Cardiac septum (tissue), 1 donor: ENCODE measurements around the gene GRIP1. TPM values are rescaled to one million over a fixed set of nuclear protein-coding genes. Genes with fewer than 3 reads are reported as not detected.

Experiments used
- DNase-seq: peaks from one replicate; pipeline ENCODE4 v3.0.0-alpha.2; 2020; ENCODE audit warnings: low spot score
- intact Hi-C: fragments of 100-400 bp; cut with DNase I; formaldehyde crosslinking; loops from one replicate; pipeline ENCODE4 v1.14.0; 2022
- total RNA-seq: library from RNA; stranded (reverse); fragmentation: NEBNext Ultra II Directional; extraction: Animal tissue kit (Norgen Biotek cat#: 25700); gene quantifications from one replicate; pipeline ENCODE4 v1.2.1, GENCODE V29; 2021
- donor health status: DM: no; HTN: no; CAD: no.

GRIP1 gene
- total RNA-seq, 1 donor from 2014 or later: 0.81 TPM

DNA sequence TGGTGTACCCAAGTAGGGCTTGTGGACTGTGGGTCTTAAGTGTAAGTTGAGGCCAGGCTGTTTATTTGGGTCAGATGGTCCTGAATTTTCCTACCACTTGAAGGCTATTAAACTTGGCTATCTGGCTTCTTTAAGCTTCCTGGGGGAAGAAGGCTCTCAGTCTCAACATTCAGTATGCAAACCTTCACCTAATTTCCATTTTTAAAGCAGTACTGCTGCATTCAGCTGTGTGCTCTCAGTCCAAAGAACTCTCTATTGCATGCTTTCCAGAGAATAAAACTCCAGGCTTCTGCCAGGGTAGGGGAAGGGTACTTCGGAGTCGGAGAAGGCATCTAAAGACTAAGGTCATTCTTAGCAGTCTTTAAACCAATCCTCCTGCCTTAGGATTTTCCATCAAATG is 252.2 kb downstream of the GRIP1 start:
- DNase-seq: no peak
- intact Hi-C loops: no loop called here

- DNase-seq: no peak
- intact Hi-C loops: no loop called here
These were observed 255.6 kb downstream of the GRIP1 start for GRCh38 chr12:66423266-66423665.

- intact Hi-C loops: no loop called here
- DNase-seq: no peak
These were observed 260.0 kb downstream of the GRIP1 start for GRCh38 chr12:66418908-66419307.

DNA sequence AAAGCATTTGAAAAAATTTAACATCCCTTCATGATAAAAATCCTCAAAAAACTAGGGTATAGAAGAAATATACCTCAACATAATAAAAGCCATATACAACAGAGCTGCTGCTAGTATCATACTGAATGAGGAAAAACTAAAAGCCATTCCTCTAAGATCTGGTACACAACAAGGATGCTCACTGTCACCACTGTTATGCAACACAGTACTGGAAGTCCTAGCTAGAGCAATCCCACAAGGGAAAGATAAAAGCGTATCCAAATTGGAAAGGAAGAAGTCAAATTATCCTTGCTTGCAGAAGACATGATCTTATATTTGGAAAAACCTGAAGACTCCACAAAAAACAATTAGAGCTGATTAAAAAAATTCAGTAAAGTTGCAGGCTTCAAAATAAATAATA is 261.7 kb downstream of the GRIP1 start:
- intact Hi-C loops: no loop called here
- DNase-seq: no peak

GRCh38 chr12:66409195-66409871 is 269.5 kb downstream of the GRIP1 start:
- DNase-seq: no peak
- intact Hi-C loops: loop anchor here (5.0 to 10.0 kb wide), 2 partner anchors 132 to 265 kb away; no protein-coding TSS in a partner anchor

- no peak for DNase-seq
- intact Hi-C loops: loop anchor here (5.0 to 10.0 kb wide), 2 partner anchors 128 to 261 kb away; no protein-coding TSS in a partner anchor
These were observed 273.5 kb downstream of the GRIP1 start for GRCh38 chr12:66405395-66405794.

DNA sequence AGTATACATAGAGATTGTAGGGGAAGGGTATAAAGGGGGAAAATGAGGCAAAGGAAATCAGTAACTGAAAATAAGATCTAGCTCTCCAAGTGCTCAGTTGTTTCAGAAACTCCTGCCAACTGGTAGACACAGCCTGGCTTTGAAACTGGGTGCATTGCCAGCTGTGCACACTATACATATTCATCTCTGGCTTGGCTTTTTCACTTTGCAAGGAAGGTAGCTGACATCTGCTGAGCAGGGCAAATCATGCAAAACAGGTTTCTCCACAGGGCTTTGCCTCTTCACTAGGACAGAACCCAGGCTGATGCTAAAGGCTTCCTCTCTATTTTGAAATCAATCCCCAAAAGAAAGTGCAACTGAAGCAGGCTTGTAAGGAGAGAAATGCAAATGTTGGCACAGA is 275.1 kb downstream of the GRIP1 start:
- DNase-seq: no peak
- intact Hi-C loops: loop anchor here (10.0 kb wide), 1 partner anchor 259 kb away; no protein-coding TSS in a partner anchor

GRCh38 chr12:66399911-66400306 is 279.0 kb downstream of the GRIP1 start:
- intact Hi-C loops: loop anchor here (10.0 kb wide), 1 partner anchor 255 kb away; no protein-coding TSS in a partner anchor
- no peak for DNase-seq

DNA sequence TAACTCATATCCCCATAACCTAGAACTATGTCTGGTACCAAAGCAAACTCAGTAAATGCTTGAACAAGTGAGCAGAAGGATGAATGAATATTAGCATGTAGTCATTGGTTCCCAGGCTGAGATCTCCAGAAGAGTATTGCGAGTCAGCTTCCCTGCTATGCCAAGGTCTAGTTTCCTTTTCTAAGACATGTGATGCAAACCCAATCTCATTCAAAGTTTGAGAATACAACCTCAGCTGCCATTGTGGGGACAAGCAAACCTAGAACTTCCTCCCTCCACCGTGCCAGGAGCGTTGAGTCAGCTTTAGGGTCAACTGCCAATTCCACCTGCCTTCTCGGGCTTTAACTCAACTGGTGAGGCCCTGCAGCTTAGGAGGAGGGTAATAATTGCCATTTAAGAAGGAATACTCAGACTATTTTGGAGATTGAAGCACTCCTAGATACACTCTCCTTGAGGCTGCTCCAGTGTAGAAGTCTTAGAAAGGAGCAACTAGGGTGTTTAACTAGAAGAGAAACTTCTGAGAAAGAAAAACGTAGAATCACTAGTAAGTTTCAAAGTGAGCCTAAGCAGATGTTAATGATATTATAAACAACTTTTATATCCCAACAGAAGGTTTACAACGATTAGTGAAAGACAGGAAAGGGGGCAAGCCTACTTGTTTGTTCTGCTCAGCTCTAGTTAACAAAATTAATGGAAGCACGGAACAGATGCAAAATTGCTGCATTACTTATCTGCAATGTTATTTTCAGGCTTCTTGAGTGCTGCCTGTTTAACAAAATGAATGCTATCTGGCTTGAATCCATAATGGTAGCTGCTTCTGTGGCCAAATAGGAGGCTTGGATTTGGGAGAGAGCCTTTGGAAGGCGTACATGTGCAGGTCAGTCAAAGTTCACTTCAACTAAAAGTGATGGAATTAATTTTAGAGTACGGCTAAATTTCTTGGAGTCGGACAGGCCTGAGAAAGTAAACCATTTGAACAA is 279.7 kb downstream of the GRIP1 start:
- no peak for DNase-seq
- intact Hi-C loops: no loop called here

GRCh38 chr12:66397574-66398290 is 281.1 kb downstream of the GRIP1 start:
- DNase-seq: no peak
- intact Hi-C loops: no loop called here

DNA sequence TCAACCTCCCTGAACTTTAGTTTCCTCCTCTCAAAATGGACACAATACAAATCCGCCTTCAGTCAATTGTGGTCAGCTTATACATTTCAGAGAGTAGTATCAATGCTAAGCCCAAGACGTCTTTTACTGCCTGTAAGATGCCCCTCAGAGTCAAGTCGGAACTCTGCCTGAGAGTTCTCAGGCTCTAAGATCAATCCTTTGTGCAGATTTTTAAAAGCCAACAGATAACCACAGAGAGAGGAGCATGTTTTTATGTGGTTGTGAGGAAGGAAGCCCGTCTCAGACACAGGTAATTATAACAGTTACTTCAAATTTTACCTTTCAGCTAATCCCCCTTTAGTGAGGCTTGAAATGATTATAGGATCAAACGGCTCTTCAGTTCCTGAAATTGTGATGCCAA is 285.0 kb downstream of the GRIP1 start:
- no peak for DNase-seq
- intact Hi-C loops: no loop called here

DNA sequence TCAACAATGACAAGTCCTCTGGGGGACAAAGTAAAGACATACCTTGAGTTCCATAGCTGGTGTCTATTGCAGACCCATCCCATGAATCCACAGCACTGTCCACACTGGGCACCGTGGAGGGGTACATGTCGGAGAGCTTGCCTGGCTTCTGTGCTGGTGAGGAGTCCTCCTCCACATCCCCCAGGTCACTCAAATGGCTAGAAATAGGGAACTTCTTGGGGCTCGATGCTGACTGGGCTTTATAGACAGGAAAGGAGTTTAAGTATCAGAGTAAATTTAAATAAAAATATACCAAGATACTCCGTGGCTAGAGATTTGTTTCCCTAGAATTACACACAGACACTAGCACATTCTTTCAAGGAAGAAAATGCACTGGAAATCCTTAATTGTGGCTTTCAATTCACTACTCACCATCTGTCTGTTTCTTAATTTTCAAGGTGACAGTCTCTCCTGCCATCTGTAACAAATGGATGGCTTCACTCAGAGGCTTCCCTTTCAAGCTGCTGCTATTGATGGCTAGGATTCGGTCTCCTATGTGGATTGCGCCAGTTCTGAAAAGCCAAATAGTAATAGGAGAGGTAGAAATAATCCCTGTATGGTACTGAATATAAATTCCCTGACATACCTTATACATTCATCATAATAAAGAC is 286.5 kb downstream of the GRIP1 start:
- DNase-seq: no peak
- intact Hi-C loops: no loop called here

- intact Hi-C loops: no loop called here
- DNase-seq: no peak
These were observed 290.4 kb downstream of the GRIP1 start for GRCh38 chr12:66388517-66388916.

GRCh38 chr12:66387117-66387516 is 291.8 kb downstream of the GRIP1 start:
- intact Hi-C loops: no loop called here

GRCh38 chr12:66380769-66381535 is 297.9 kb downstream of the GRIP1 start:
- intact Hi-C loops: no loop called here
- no peak for DNase-seq

More at GRCh38 chr12:66387117-66387516, 291.8 kb downstream of the GRIP1 start:
- DNase-seq: no peak

GRCh38 chr12:66379616-66380015 is 299.3 kb downstream of the GRIP1 start:
- intact Hi-C loops: no loop called here
- DNase-seq: no peak

GRCh38 chr12:66375560-66375959 is 303.3 kb downstream of the GRIP1 start:
- no peak for DNase-seq
- intact Hi-C loops: no loop called here

GRCh38 chr12:66371982-66372381 is 306.9 kb downstream of the GRIP1 start:
- intact Hi-C loops: no loop called here
- DNase-seq: no peak
